Uterus (tissue), 2 donors: ENCODE data around the gene TMEM156.

ENCODE experiments used
- POLR2A ChIP-seq, 2 donors: fragments of 450-650 bp; IDR thresholded peaks; one replicate each; pipeline ENCODE4 v1.6.1; 2016; ENCODE audit warnings: antibody characterized with exemption in 2 of 2, mild to moderate bottlenecking in 1 of 2, moderate library complexity in 1 of 2
- TF ChIP-seq, protein P1 (sequence below), 4 experiments: fragments of 200-600 bp in 2 of 4; fragments of 450-650 bp in 2 of 4; sonication (generic) in 2 of 4; IDR thresholded peaks; one replicate each; pipeline ENCODE4 v1.5.1; 2016 to 2019; ENCODE audit warnings: antibody characterized with exemption in 4 of 4, mild to moderate bottlenecking in 2 of 4, moderate library complexity in 1 of 4

DNA sequence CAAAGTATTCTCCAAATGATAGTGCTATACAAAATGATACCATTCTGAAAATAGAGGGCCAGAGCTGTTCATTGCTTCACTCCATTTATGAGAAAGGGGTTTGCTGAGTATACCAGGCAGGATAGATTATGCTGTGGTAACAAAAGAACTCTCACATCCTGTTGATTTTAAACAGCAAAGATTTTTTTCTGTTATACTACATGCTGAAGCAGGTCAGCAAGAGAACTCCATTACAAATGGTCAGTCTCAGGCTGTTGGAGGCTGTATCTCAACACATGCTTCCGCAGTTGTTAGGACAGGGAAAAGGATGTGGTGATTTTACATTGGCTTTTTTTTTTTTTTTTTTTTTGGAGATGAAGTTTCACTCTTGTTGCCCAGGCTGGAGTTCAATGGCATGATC is 16.1 kb upstream of the TMEM156 start:
- TF ChIP-seq POLR2A (IDR thresholded peaks at IDR 0.05), result no peak
- TF ChIP-seq, protein P1, sequence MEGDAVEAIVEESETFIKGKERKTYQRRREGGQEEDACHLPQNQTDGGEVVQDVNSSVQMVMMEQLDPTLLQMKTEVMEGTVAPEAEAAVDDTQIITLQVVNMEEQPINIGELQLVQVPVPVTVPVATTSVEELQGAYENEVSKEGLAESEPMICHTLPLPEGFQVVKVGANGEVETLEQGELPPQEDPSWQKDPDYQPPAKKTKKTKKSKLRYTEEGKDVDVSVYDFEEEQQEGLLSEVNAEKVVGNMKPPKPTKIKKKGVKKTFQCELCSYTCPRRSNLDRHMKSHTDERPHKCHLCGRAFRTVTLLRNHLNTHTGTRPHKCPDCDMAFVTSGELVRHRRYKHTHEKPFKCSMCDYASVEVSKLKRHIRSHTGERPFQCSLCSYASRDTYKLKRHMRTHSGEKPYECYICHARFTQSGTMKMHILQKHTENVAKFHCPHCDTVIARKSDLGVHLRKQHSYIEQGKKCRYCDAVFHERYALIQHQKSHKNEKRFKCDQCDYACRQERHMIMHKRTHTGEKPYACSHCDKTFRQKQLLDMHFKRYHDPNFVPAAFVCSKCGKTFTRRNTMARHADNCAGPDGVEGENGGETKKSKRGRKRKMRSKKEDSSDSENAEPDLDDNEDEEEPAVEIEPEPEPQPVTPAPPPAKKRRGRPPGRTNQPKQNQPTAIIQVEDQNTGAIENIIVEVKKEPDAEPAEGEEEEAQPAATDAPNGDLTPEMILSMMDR (IDR thresholded peaks at IDR 0.05), result no peak
